HCT116 (cell line): ENCODE results near the gene BBS4.

Experiments used
- CTCF ChIP-seq, 3 experiments: fragments of 200-600 bp in 1 of 3; sonication (generic) in 1 of 3; IDR thresholded peaks in 2 of 3; conservative IDR thresholded peaks in 1 of 3; 2 replicates each; pipeline ENCODE4 v1.5.1; 2012 to 2017; ENCODE audit warnings: low read depth in 2 of 3, low read length in 2 of 3, antibody characterized with exemption in 1 of 3, borderline replicate concordance in 1 of 3, control low read depth in 1 of 3, mild to moderate bottlenecking in 1 of 3, mixed read lengths in 1 of 3, mixed run types in 1 of 3, moderate library complexity in 1 of 3; ENCODE audit not compliant: insufficient read depth in 1 of 3
- ELF1 ChIP-seq: IDR thresholded peaks from 2 replicates; pipeline ENCODE4 v1.6.1; 2012; ENCODE audit warnings: low read depth, borderline replicate concordance
- EZH2 ChIP-seq: fragments of 200-600 bp; sonication (generic); IDR thresholded peaks from 2 replicates; pipeline ENCODE4 v1.6.1; 2017; ENCODE audit warnings: antibody characterized with exemption, mixed run types
- POLR2A ChIP-seq: IDR thresholded peaks from 2 replicates; pipeline ENCODE4 v1.7.0; 2011; ENCODE audit warnings: borderline replicate concordance; ENCODE audit not compliant: insufficient read depth, insufficient read length; ENCODE audit errors: extremely low read depth
- POLR2AphosphoS5 ChIP-seq: IDR thresholded peaks from 2 replicates; pipeline ENCODE4 v1.6.1; 2011; ENCODE audit warnings: mild to moderate bottlenecking, low read depth, low read length, moderate library complexity
- RAD21 ChIP-seq: IDR thresholded peaks from 2 replicates; pipeline ENCODE4 v1.6.1; 2012; ENCODE audit warnings: low read depth, mild to moderate bottlenecking
- SIN3A ChIP-seq: IDR thresholded peaks from 2 replicates; pipeline ENCODE4 v1.6.1; 2012; ENCODE audit warnings: low read depth
- YY1 ChIP-seq: IDR thresholded peaks from 2 replicates; pipeline ENCODE4 v1.6.1; 2011; ENCODE audit warnings: low read length, low read depth, moderate library complexity, mild to moderate bottlenecking; ENCODE audit not compliant: insufficient replicate concordance; ENCODE audit errors: extremely low read depth
- ZFX ChIP-seq: fragments of 450-650 bp; IDR thresholded peaks from 2 replicates; pipeline ENCODE4 v1.6.1; 2017
- ZNF274 ChIP-seq: fragments of 200-500 bp; sonication (Bioruptor generic); IDR thresholded peaks from 2 replicates; pipeline ENCODE4 v1.6.1; 2014; ENCODE audit warnings: mild to moderate bottlenecking, low read depth, low read length, inconsistent platforms

- TF ChIP-seq POLR2A (no peak), CTCF (IDR thresholded peaks at IDR 0.05 in 2 of 3, conservative IDR thresholded peaks at IDR 0.05 in 1 of 3; ENCODE audit: borderline replicate concordance in 1 of 3, insufficient read depth in 1 of 3, low read depth in 2 of 3, low read length in 2 of 3) (no peak), POLR2AphosphoS5 (no peak), ZFX (no peak), EZH2 (no peak), ZNF274 (no peak), ELF1 (no peak), RAD21 (no peak), SIN3A (no peak), YY1 (no peak)
Measured at GRCh38 chr15:72786242-72786641, 100.2 kb downstream of the BBS4 start.
